ENCODE data around the gene STIM2. TPM values are rescaled to one million over a fixed set of nuclear protein-coding genes. Genes with fewer than 3 reads are reported as not detected.

STIM2 gene
- total RNA-seq, 1 donor from 2014 or later = 25.8 TPM

- peaks cover 36% of the 10 kb centered on the region for H3K4me1 Mint-ChIP-seq
Measured at GRCh38 chr4:26867914-26868684, 7.5 kb downstream of the STIM2 start.

GRCh38 chr4:26870576-26871262 is 10.1 kb downstream of the STIM2 start:
- peaks cover 8% of the 10 kb centered on the region for H3K36me3 Mint-ChIP-seq
- Histone ChIP-seq H3F3A (ENCODE audit: low read depth) (no peaks in the 10 kb centered on the region), H4K20me1 (ENCODE audit: low read depth) (peaks cover 5% of the 10 kb centered on the region), H3K4me2 (no peak overlapping the region), H3K4me3 (no peak overlapping the region), H3K4me1 (peaks cover 13% of the 10 kb centered on the region), H3K36me3 (no peaks in the 10 kb centered on the region), H3K79me2 (ENCODE audit: low read depth) (peaks cover 71% of the 10 kb centered on the region), H3K9me3 (ENCODE audit: low read depth) (no peaks in the 10 kb centered on the region), H3K27me3 (no peaks in the 10 kb centered on the region), H3K27ac (no peak overlapping the region), H2AFZ (replicated peaks) (no peak overlapping the region), H3K9ac (no peak overlapping the region)
- DNase-seq (ENCODE audit: low spot score) = no peak
- no peaks in the 10 kb centered on the region for H3K9me3 Mint-ChIP-seq
- TF ChIP-seq, protein P1, sequence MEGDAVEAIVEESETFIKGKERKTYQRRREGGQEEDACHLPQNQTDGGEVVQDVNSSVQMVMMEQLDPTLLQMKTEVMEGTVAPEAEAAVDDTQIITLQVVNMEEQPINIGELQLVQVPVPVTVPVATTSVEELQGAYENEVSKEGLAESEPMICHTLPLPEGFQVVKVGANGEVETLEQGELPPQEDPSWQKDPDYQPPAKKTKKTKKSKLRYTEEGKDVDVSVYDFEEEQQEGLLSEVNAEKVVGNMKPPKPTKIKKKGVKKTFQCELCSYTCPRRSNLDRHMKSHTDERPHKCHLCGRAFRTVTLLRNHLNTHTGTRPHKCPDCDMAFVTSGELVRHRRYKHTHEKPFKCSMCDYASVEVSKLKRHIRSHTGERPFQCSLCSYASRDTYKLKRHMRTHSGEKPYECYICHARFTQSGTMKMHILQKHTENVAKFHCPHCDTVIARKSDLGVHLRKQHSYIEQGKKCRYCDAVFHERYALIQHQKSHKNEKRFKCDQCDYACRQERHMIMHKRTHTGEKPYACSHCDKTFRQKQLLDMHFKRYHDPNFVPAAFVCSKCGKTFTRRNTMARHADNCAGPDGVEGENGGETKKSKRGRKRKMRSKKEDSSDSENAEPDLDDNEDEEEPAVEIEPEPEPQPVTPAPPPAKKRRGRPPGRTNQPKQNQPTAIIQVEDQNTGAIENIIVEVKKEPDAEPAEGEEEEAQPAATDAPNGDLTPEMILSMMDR (IDR thresholded peaks at IDR 0.05) = no peak
- no peak for TF ChIP-seq EZH2phosphoT487 (IDR thresholded peaks at IDR 0.05)
- no peak for TF ChIP-seq EZH2 (IDR thresholded peaks at IDR 0.05)
- H3K4me3 Mint-ChIP-seq = no peak overlapping the region
- peaks cover 21% of the 10 kb centered on the region for H3K4me1 Mint-ChIP-seq
- no peak overlapping the region for H3K27ac Mint-ChIP-seq
- no peaks in the 10 kb centered on the region for H3K27me3 Mint-ChIP-seq (ENCODE audit: insufficient read depth, low read depth)

More at GRCh38 chr4:26867914-26868684, 7.5 kb downstream of the STIM2 start:
- Mint-ChIP-seq H3K27me3 (ENCODE audit: insufficient read depth, low read depth) (no peaks in the 10 kb centered on the region), H3K36me3 (peaks cover 8% of the 10 kb centered on the region), H3K27ac (no peak overlapping the region), H3K9me3 (no peaks in the 10 kb centered on the region), H3K4me3 (no peak overlapping the region)
- Histone ChIP-seq H3K4me1 (peaks cover 37% of the 10 kb centered on the region), H3K36me3 (no peaks in the 10 kb centered on the region), H3K9ac (no peak overlapping the region), H3K79me2 (ENCODE audit: low read depth) (peaks cover 94% of the 10 kb centered on the region), H3K27ac (no peak overlapping the region), H3K4me3 (no peak overlapping the region), H4K20me1 (ENCODE audit: low read depth) (peaks cover 11% of the 10 kb centered on the region), H3K27me3 (no peaks in the 10 kb centered on the region), H3K9me3 (ENCODE audit: low read depth) (no peaks in the 10 kb centered on the region), H3K4me2 (no peak overlapping the region), H3F3A (ENCODE audit: low read depth) (no peaks in the 10 kb centered on the region), H2AFZ (replicated peaks) (no peak overlapping the region)
- DNase-seq (ENCODE audit: low spot score) = no peak
- TF ChIP-seq, protein P1 (IDR thresholded peaks at IDR 0.05) = no peak
- TF ChIP-seq EZH2phosphoT487 (IDR thresholded peaks at IDR 0.05) (no peak), EZH2 (IDR thresholded peaks at IDR 0.05) (no peak)

GRCh38 chr4:26871611-26872010 is 11.0 kb downstream of the STIM2 start:
- peaks cover 5% of the 10 kb centered on the region for H4K20me1 ChIP-seq (ENCODE audit: low read depth)
- H3F3A ChIP-seq (ENCODE audit: low read depth) = no peaks in the 10 kb centered on the region
- Mint-ChIP-seq H3K27me3 (ENCODE audit: insufficient read depth, low read depth) (no peaks in the 10 kb centered on the region), H3K27ac (no peak overlapping the region), H3K4me3 (no peak overlapping the region), H3K9me3 (peaks cover 1% of the 10 kb centered on the region), H3K36me3 (peaks cover 9% of the 10 kb centered on the region), H3K4me1 (peaks cover 21% of the 10 kb centered on the region)
- TF ChIP-seq EZH2 (IDR thresholded peaks at IDR 0.05) (no peak), EZH2phosphoT487 (IDR thresholded peaks at IDR 0.05) (no peak)
- TF ChIP-seq, protein P1 (IDR thresholded peaks at IDR 0.05) = no peak
- H3K4me2 ChIP-seq = no peak overlapping the region
- no peaks in the 10 kb centered on the region for H3K9me3 ChIP-seq (ENCODE audit: low read depth)
- peaks cover 8% of the 10 kb centered on the region for H3K4me1 ChIP-seq
- no peak overlapping the region for H3K9ac ChIP-seq
- H3K4me3 ChIP-seq = no peak overlapping the region
- no peaks in the 10 kb centered on the region for H3K36me3 ChIP-seq
- H2AFZ ChIP-seq (replicated peaks) = no peak overlapping the region
- H3K27ac ChIP-seq = no peak overlapping the region
- peaks cover 69% of the 10 kb centered on the region for H3K79me2 ChIP-seq (ENCODE audit: low read depth)
- H3K27me3 ChIP-seq = no peaks in the 10 kb centered on the region
- DNase-seq (ENCODE audit: low spot score) = peak; percentile 53

All from neural progenitor cell (in vitro differentiated cells).